Esophagus squamous epithelium (tissue), 5 donors: ENCODE results near the gene PLP2. TPM values are rescaled to one million over a fixed set of nuclear protein-coding genes. Genes with fewer than 3 reads are reported as not detected.

Experiments used
- DNase-seq: peaks from one replicate; lab custom pipeline; 2025; lab: John Stamatoyannopoulos, UW
- H3K27ac ChIP-seq, 4 donors: fragments of 200-600 bp; sonication (generic); one replicate each; pipeline ENCODE4 v1.5.1; 2016 to 2019; ENCODE audit warnings: mild to moderate bottlenecking in 1 of 4
- H3K27me3 ChIP-seq, 4 donors: fragments of 200-600 bp; sonication (generic); 1 replicate in 3 of 4; 2 replicates in 1 of 4; pipeline versions ENCODE4 v1.5.1 to v1.6.0; 2017 to 2021; ENCODE audit warnings: antibody characterized with exemption in 1 of 4
- H3K36me3 ChIP-seq, 3 donors: fragments of 200-600 bp; sonication (generic); one replicate each; pipeline ENCODE4 v1.5.1; 2016 to 2019
- H3K4me1 ChIP-seq, 3 donors: fragments of 200-600 bp; sonication (generic); one replicate each; pipeline ENCODE4 v1.5.1; 2017 to 2019
- H3K4me3 ChIP-seq, 4 donors: fragments of 200-600 bp; sonication (generic); 1 replicate in 3 of 4; 2 replicates in 1 of 4; pipeline ENCODE4 v1.5.1; 2016 to 2019; ENCODE audit warnings: mild to moderate bottlenecking in 2 of 4, moderate library complexity in 1 of 4
- H3K9me3 ChIP-seq, 3 donors: fragments of 200-600 bp; sonication (generic); one replicate each; pipeline ENCODE4 v1.5.1; 2016 to 2019
- CTCF ChIP-seq, 6 experiments: fragments of 450-650 bp in 4 of 6; fragments of 200-600 bp in 2 of 6; sonication (generic) in 2 of 6; IDR thresholded peaks; one replicate each; pipeline ENCODE4 v1.5.1; 2016 to 2019; ENCODE audit warnings: antibody characterized with exemption in 6 of 6, mild to moderate bottlenecking in 4 of 6, moderate library complexity in 4 of 6
- POLR2A ChIP-seq, 4 donors: fragments of 450-650 bp; IDR thresholded peaks; one replicate each; pipeline ENCODE4 v1.6.1; 2017; ENCODE audit warnings: antibody characterized with exemption in 4 of 4, mild to moderate bottlenecking in 4 of 4, moderate library complexity in 3 of 4
- WGBS, 2 donors: methylation state at CpG; one replicate each; pipeline ENCODE4 v1.1.5; 2018; 5-methylcytosine and 5-hydroxymethylcytosine counted together
- intact Hi-C: fragments of 100-400 bp; cut with DNase I; formaldehyde crosslinking; loops from one replicate; pipeline ENCODE4 v1.15.0; 2022
- total RNA-seq, 4 donors: library from RNA; depleted of rRNA; stranded (reverse); fragments of >200 nt; gene quantifications; one replicate each; pipeline ENCODE4 v1.1.0, GENCODE V29; 2016
- donor health status: DM: yes; HTN: yes; CAD: no.

PLP2 gene
- total RNA-seq, 4 donors from 2014 or later: 134 to 187 (median 152) TPM

DNA sequence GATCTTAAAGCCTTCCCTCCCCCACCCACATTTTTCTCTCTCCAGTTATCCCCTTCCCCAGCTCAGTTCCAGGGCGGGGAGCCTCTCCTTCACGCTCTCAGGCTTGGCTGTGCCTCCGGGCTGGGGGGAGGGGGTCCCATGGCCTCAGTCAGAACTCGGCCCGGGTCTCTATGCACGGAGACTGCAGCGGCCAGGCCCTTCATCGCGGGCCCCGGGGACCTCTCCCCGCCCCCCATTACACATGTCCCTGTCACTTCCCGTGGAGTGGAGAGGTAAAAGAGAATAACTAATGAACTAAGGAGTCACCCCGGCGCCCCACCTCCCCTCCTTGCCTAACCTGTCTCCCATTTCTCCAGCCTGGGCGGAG is 15.3 kb downstream of the PLP2 start:
- Histone ChIP-seq H3K9me3 (no peaks in the 10 kb centered on the region), H3K27ac (peak overlapping the region; percentile 85 to 92 (median 89)), H3K36me3 (peaks cover 0 to 18% (median 6%) of the 10 kb centered on the region in 3 donors), H3K27me3 (no peaks in the 10 kb centered on the region), H3K4me1 (peaks cover 0 to 67% (median 5%) of the 10 kb centered on the region in 3 donors), H3K4me3 (no peak overlapping the region)
- intact Hi-C loops: no loop called here
- 47% methylated on average over 8 of the region's 15 CpGs; no CpG with 5 or more reads in 1 of the 2 donors for WGBS, 2 donors
- no peak for DNase-seq
- no peak for TF ChIP-seq POLR2A (IDR thresholded peaks at IDR 0.05)
- TF ChIP-seq CTCF (IDR thresholded peaks at IDR 0.05): no peak

GRCh38 chrX:49187526-49187925 is 15.8 kb downstream of the PLP2 start:
- peak overlapping the region; percentile 85 to 92 (median 89) for H3K27ac ChIP-seq
- no peaks in the 10 kb centered on the region for H3K27me3 ChIP-seq
- DNase-seq: no peak
- H3K36me3 ChIP-seq: peaks cover 0 to 13% (median 6%) of the 10 kb centered on the region in 3 donors
- H3K4me1 ChIP-seq: peaks cover 0 to 72% (median 5%) of the 10 kb centered on the region in 3 donors
- 76% methylated on average over 7 of the region's 10 CpGs; no CpG with 5 or more reads in 1 of the 2 donors for WGBS, 2 donors
- no peaks in the 10 kb centered on the region for H3K9me3 ChIP-seq
- H3K4me3 ChIP-seq: no peak overlapping the region
- intact Hi-C loops: no loop called here
- TF ChIP-seq CTCF (IDR thresholded peaks at IDR 0.05) (no peak), POLR2A (IDR thresholded peaks at IDR 0.05) (no peak)

- peaks cover 0 to 4% (median 3%) of the 10 kb centered on the region in 3 donors for H3K36me3 ChIP-seq
- WGBS, 2 donors: 55 to 66% methylated on average over 6 to 7 of the region's 8 CpGs
- H3K27ac ChIP-seq: peak overlapping the region in 3 of 4 donors; percentile 77 to 91 (median 88)
- no peak overlapping the region for H3K4me3 ChIP-seq
- H3K4me1 ChIP-seq: peaks cover 0 to 73% (median 5%) of the 10 kb centered on the region in 3 donors
- no peak for DNase-seq
- intact Hi-C loops: no loop called here
- H3K9me3 ChIP-seq: no peaks in the 10 kb centered on the region
- H3K27me3 ChIP-seq: no peaks in the 10 kb centered on the region
- no peak for TF ChIP-seq POLR2A (IDR thresholded peaks at IDR 0.05)
These were observed 16.9 kb downstream of the PLP2 start for GRCh38 chrX:49188468-49189076.

GRCh38 chrX:49189606-49190005 is 17.9 kb downstream of the PLP2 start:
- peaks cover 0 to 62% (median 5%) of the 10 kb centered on the region in 3 donors for H3K4me1 ChIP-seq
- H3K27me3 ChIP-seq: no peaks in the 10 kb centered on the region
- intact Hi-C loops: no loop called here
- no peaks in the 10 kb centered on the region for H3K9me3 ChIP-seq
- DNase-seq: no peak
- H3K4me3 ChIP-seq: peak overlapping the region in 1 of 4 donors; percentile 60
- no peaks in the 10 kb centered on the region for H3K36me3 ChIP-seq
- H3K27ac ChIP-seq: peak overlapping the region; percentile 69 to 91 (median 82)
- no peak for TF ChIP-seq CTCF (IDR thresholded peaks at IDR 0.05)
- no peak for TF ChIP-seq POLR2A (IDR thresholded peaks at IDR 0.05)
- WGBS, 2 donors: 42 to 67% methylated on average over 6 of the region's 6 CpGs

DNA sequence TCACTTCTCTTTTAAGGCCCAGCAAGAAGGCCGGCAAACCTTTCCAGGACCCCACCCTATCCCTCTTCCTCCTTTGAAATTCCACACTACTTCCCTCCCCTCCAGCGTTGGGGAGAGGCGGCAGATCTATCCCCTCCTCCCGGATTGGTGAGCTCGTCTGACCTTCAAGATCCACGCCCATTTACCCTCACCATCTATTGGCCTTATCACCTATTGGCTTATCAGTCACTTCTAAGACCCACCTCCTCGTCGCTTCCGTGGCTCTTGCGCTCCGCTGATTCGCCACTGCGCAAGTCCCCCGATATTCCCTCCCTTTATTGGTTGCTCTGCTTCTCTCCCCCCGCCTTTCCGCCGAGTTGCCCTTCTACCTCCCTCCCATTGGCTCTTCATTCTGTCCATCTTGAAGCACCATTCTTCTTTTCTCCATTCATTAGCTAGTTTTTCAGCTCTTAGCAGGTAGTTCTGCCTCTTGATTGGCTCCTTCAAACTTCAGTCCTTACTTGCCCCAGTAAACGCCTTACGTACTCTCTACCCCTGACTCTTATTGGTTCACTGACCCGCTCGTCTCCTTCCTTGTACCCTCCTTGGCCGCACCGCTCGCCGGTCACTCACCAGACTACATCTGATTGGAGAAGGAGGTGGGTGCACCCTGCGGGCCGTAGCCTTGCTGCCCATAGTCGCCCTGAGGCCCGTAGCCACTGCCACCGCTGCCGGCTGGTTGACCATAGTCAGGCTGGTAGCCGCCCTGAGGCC is 19.3 kb downstream of the PLP2 start:
- intact Hi-C loops: no loop called here
- TF ChIP-seq POLR2A (IDR thresholded peaks at IDR 0.05) (peak in 3 of 4 donors; percentile 16 to 78 (median 72)), CTCF (IDR thresholded peaks at IDR 0.05) (no peak)
- Histone ChIP-seq H3K4me1 (peaks cover 0 to 53% (median 5%) of the 10 kb centered on the region in 3 donors), H3K36me3 (no peaks in the 10 kb centered on the region), H3K9me3 (no peaks in the 10 kb centered on the region), H3K4me3 (peak overlapping the region; percentile 60 to 71 (median 62)), H3K27me3 (no peaks in the 10 kb centered on the region), H3K27ac (peak overlapping the region; percentile 88 to 94 (median 92))
- WGBS, 2 donors: 0 to 50% methylated on average over 28 to 29 of the region's 32 CpGs
- DNase-seq: peak; percentile 75
